Chondrocyte (in vitro differentiated cells): ENCODE measurements around the gene WIPF2. TPM values are rescaled to one million over a fixed set of nuclear protein-coding genes. Genes with fewer than 3 reads are reported as not detected.
A peak's percentile ranks its signal among the peaks of the same experiment; 100 is the strongest.

Experiments used
- DNase-seq: peaks from one replicate; pipeline ENCODE4 v3.0.0; 2021; ENCODE audit warnings: mixed read lengths, low spot score
- H3K27ac Mint-ChIP-seq: one replicate; pipeline ENCODE4 v1.8.0; 2021; ENCODE audit warnings: mild to moderate bottlenecking, moderate library complexity, mixed read lengths; ENCODE audit not compliant: unreplicated experiment
- H3K27me3 Mint-ChIP-seq: 2 replicates; pipeline ENCODE4 v1.8.0; 2021; ENCODE audit warnings: low read depth, mixed read lengths
- H3K36me3 Mint-ChIP-seq: 2 replicates; pipeline ENCODE4 v1.8.0; 2021; ENCODE audit warnings: low read depth, mixed read lengths
- H3K4me1 Mint-ChIP-seq: 2 replicates; pipeline ENCODE4 v1.8.0; 2021; ENCODE audit warnings: low read depth, mild to moderate bottlenecking, mixed read lengths
- H3K4me3 Mint-ChIP-seq: one replicate; pipeline ENCODE4 v1.8.0; 2021; ENCODE audit warnings: mild to moderate bottlenecking, moderate library complexity, mixed read lengths; ENCODE audit not compliant: unreplicated experiment
- H3K9me3 Mint-ChIP-seq: 2 replicates; pipeline ENCODE4 v1.8.0; 2021; ENCODE audit warnings: low read depth, mixed read lengths
- total RNA-seq: library from RNA; stranded (reverse); gene quantifications from 3 replicates; pipeline ENCODE4 v1.2.1, GENCODE V29; 2021
- TF ChIP-seq, protein P1 (sequence below): fragments of 200-600 bp; sonication (generic); IDR thresholded peaks from 2 replicates; pipeline ENCODE4 v1.5.0; 2021; ENCODE audit warnings: antibody characterized with exemption, mild to moderate bottlenecking, moderate library complexity

The WIPF2 gene
- total RNA-seq, 1 donor from 2014 or later: 28.3 TPM

DNA sequence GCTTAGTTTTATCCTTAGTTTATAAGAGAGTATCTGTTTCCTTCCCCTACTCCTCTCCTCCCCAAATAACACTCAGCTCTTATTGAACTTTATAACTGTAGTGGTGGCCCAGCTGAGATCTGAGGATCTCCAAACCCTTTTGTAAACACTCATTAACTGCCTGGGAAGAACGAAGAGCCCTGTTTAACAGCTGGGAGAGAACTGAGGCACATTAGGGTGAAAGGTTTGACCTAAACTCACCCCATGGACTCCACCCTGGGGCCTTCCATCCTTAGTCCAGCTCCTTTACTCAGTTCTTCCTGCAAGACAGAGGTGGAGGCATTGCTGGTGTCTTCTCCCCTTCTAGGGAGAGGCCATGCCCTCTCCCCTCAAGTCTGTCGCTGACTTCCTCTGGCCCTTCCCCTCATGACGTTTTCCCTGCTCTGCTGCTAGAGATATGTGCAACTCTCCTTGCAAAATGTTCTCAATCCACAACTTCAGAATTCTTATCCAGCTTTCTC, 88.7 kb downstream of the WIPF2 start:
- no peak overlapping the region for H3K4me3 Mint-ChIP-seq
- no peaks in the 10 kb centered on the region for H3K27me3 Mint-ChIP-seq
- DNase-seq: no peak
- peaks cover 23% of the 10 kb centered on the region for H3K4me1 Mint-ChIP-seq
- TF ChIP-seq, protein P1, sequence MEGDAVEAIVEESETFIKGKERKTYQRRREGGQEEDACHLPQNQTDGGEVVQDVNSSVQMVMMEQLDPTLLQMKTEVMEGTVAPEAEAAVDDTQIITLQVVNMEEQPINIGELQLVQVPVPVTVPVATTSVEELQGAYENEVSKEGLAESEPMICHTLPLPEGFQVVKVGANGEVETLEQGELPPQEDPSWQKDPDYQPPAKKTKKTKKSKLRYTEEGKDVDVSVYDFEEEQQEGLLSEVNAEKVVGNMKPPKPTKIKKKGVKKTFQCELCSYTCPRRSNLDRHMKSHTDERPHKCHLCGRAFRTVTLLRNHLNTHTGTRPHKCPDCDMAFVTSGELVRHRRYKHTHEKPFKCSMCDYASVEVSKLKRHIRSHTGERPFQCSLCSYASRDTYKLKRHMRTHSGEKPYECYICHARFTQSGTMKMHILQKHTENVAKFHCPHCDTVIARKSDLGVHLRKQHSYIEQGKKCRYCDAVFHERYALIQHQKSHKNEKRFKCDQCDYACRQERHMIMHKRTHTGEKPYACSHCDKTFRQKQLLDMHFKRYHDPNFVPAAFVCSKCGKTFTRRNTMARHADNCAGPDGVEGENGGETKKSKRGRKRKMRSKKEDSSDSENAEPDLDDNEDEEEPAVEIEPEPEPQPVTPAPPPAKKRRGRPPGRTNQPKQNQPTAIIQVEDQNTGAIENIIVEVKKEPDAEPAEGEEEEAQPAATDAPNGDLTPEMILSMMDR: no peak
- H3K27ac Mint-ChIP-seq: no peak overlapping the region
- H3K9me3 Mint-ChIP-seq: no peaks in the 10 kb centered on the region
- H3K36me3 Mint-ChIP-seq: no peaks in the 10 kb centered on the region

DNA sequence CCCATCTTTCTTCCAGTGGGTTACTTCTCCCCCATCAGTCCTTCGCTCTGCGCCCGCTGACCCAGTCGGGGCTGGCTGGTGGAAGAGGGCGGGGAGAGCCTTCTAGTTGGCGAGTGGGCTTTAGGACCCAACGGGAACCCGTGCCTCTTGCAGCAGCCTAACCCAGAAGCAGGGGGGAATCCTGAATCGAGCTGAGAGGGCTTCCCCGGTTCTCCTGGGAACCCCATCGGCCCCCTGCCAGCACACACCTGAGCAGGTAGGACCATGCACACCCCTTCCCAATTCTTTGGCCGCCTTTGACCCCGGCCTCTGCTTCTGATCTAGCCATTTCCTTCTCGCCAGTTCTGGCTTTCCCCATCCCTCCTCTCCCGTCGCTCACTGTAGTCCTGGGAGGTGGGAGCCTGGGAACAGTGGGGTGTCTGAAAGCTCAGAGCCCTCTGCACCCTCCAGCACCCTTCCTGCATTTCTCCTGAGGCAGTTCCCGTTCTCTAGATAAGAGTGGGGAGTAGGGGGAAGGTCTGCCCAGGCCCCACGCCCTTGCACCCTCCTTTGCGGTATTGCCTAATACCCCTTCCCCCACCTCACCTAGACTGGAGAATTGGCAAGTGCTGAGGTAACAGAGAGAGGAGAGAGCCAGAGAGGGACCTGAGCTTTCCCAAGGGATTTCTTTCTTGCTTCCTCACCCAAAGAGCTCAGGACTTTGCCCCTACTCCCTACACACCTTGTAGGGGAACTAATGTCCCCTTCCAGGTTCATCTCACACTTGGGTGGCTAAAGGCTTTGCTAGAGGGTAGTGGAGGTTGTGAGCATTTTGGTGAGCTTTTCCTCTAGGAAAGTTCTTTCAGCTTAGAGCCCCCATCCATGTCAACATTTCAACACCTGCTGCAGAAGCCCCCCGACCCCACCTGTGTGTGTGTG, 90.2 kb downstream of the WIPF2 start, which contains the start of gene RARA:
Gene RARA, plus strand, starts transcription at position 150 of the 918 bp plus-strand sequence. CDS start 22,039 bp downstream, outside the sequence.
- peak within 1 kb of the TSS; percentile 18 for H3K27ac Mint-ChIP-seq
- peak; percentile 86 for DNase-seq

DNA sequence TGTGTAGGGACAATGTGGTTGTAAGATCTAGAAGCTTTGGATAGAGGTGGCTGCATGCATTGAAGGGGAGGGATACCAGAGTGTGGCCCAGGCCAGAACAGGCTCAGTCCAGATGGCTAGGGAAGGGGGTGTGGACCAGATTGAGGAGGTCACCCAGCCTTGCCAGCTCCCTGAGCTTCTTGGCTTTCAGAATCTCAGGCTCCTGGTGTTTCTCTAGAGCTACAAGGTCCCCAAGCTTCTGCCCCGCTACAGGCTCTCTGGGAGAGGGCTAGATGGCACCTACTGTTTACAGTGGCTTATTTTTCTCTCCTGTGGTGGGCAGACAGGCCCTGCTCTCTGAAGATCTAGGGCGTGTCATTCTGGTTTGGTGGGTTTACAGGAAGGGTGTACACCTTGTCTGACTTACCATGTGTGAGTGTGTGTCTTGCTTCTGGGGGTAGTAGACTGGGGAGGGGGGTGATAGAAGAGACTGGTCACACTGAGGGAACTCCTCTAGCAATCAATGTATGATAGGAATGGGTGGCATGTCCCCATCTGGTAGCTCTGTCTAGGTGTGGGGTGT, 90.9 kb downstream of the WIPF2 start:
- Mint-ChIP-seq H3K27me3 (no peaks in the 10 kb centered on the region), H3K36me3 (no peaks in the 10 kb centered on the region), H3K27ac (peak overlapping the region; percentile 42), H3K4me3 (no peak overlapping the region), H3K9me3 (no peaks in the 10 kb centered on the region), H3K4me1 (peaks cover 1% of the 10 kb centered on the region)
- DNase-seq: peak; percentile 59
- TF ChIP-seq, protein P1: no peak

More for the DNA sequence above, 90.2 kb downstream of the WIPF2 start, which contains the start of gene RARA:
- peaks cover 8% of the 10 kb centered on the region for H3K4me1 Mint-ChIP-seq
- no peaks in the 10 kb centered on the region for H3K9me3 Mint-ChIP-seq
- no peaks in the 10 kb centered on the region for H3K36me3 Mint-ChIP-seq
- TF ChIP-seq, protein P1: no peak
- H3K4me3 Mint-ChIP-seq: no peak within 1 kb of the TSS
- no peaks in the 10 kb centered on the region for H3K27me3 Mint-ChIP-seq

DNA sequence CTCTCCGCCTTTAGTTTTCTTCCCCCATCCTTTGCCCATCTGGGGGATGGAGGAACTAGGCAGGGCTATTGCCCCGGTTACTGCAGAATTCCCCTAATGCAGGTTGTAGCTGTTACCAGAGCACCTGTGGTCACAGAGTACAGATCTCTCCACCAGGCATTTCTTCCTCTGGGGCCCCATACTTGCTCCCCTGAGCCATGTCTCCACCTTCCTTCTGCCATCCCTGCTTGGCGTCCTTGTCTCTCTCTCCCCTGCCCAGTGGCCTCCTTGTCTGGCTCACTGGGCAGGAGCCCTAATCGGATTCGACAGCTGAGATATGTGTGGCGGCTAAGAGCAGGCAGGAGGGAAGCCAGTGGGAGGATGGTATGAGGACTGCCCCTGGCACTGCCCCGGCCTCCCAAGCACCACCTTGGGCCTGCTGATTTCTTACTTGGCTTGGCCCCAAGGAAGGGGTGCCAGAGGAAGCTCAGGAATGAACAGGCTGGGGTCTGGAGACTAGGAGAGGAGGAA, 91.8 kb downstream of the WIPF2 start:
- no peaks in the 10 kb centered on the region for H3K36me3 Mint-ChIP-seq
- H3K27me3 Mint-ChIP-seq: no peaks in the 10 kb centered on the region
- H3K27ac Mint-ChIP-seq: peak overlapping the region; percentile 96
- TF ChIP-seq, protein P1: no peak
- DNase-seq: peak; percentile 72
- H3K4me3 Mint-ChIP-seq: peak overlapping the region; percentile 46
- no peaks in the 10 kb centered on the region for H3K9me3 Mint-ChIP-seq
- peaks cover 9% of the 10 kb centered on the region for H3K4me1 Mint-ChIP-seq

DNA sequence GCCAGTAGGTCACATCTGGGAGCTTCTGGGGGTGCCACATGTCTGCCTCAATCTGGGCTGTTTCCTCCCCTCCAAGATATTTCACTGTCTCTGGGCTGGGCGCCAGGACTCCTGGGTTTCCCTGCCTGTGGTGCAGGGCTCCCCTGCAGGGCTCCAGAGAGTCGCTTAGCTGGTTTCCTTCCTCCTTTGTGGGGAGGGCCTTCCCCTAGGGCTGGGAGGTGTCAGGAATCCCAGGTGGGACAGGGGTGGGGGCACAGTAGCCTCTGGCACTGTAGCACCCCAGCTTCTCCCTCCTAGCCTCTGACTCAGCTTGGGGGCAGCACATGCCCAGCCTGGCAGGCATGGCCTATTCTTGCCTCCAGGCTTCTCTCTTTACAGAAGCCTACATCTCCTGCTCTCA, 92.5 kb downstream of the WIPF2 start:
- Mint-ChIP-seq H3K4me3 (peak overlapping the region; percentile 46), H3K4me1 (peaks cover 15% of the 10 kb centered on the region), H3K27me3 (no peaks in the 10 kb centered on the region), H3K27ac (peak overlapping the region; percentile 96), H3K9me3 (no peaks in the 10 kb centered on the region), H3K36me3 (no peaks in the 10 kb centered on the region)
- TF ChIP-seq, protein P1: no peak
- peak; percentile 82 for DNase-seq
